Stimulated activated CD4-positive, alpha-beta T cell treated with anti-CD3 and anti-CD28 coated beads, Interleukin-15, amount 100 ng/mL, for 24 hours (primary cell): ENCODE results near the gene ZNF740.

ENCODE experiments used
- DNase-seq: peaks from one replicate; pipeline ENCODE4 v3.0.0-alpha.2; 2020

Gene ZNF740

GRCh38 chr12:53230108-53230845 lies 49.8 kb downstream of the ZNF740 start:
- no peak for DNase-seq

- DNase-seq, result no peak
Measured at GRCh38 chr12:53231671-53231920, 51.1 kb downstream of the ZNF740 start.

- peak; percentile 84 for DNase-seq
Measured at GRCh38 chr12:53231921-53232645, 51.6 kb downstream of the ZNF740 start, which contains the start of gene RARG. RARG (minus strand) TSS chr12:53232209; CDS start chr12:53227545, 4,664 bp downstream.

GRCh38 chr12:53232646-53233461 lies 52.3 kb downstream of the ZNF740 start:
- peak; percentile 56 for DNase-seq

GRCh38 chr12:53233671-53234121 lies 53.2 kb downstream of the ZNF740 start:
- DNase-seq, result no peak

GRCh38 chr12:53234271-53234914 lies 53.9 kb downstream of the ZNF740 start:
- DNase-seq, result no peak

GRCh38 chr12:53235164-53235563 lies 54.6 kb downstream of the ZNF740 start:
- no peak for DNase-seq

- DNase-seq, result peak; percentile 56
Measured at GRCh38 chr12:53235742-53236442, 55.4 kb downstream of the ZNF740 start.

- peak; percentile 53 for DNase-seq
Measured at GRCh38 chr12:53236443-53237111, 56.1 kb downstream of the ZNF740 start.

GRCh38 chr12:53239643-53240258 lies 59.2 kb downstream of the ZNF740 start:
- DNase-seq, result no peak

- no peak for DNase-seq
Measured at GRCh38 chr12:53241623-53242412, 61.3 kb downstream of the ZNF740 start.

GRCh38 chr12:53244337-53244736 lies 63.8 kb downstream of the ZNF740 start:
- DNase-seq, result no peak
